Stimulated activated naive B cell treated with anti-CD40 and anti-IgM and Interleukin-4, amounts not matched to agents 10 μg/mL and 1 μg/mL and 100 μg/mL, for 72 hours (primary cell): ENCODE data around the gene HDHD5.

Experiments used
- ATAC-seq, 2 donors: fragments of 150-1000 bp; cut with Tn5 transposase; replicated peaks; 2 replicates each; pipeline ENCODE4 v1.10.0; 2021; ENCODE audit warnings: moderate library complexity in 1 of 2
- DNase-seq: peaks from one replicate; pipeline ENCODE4 v3.0.0; 2021
- H3K27ac Mint-ChIP-seq: one replicate; pipeline ENCODE4 v1.8.0; 2022; ENCODE audit warnings: mild to moderate bottlenecking, mixed read lengths
- H3K27me3 Mint-ChIP-seq, 2 donors: one replicate each; pipeline ENCODE4 v1.8.0; 2022; ENCODE audit warnings: mixed read lengths in 2 of 2
- H3K36me3 Mint-ChIP-seq, 2 donors: one replicate each; pipeline ENCODE4 v1.8.0; 2022; ENCODE audit warnings: mixed read lengths in 2 of 2, mild to moderate bottlenecking in 1 of 2
- H3K4me1 Mint-ChIP-seq, 2 donors: one replicate each; pipeline ENCODE4 v1.8.0; 2022; ENCODE audit warnings: mixed read lengths in 2 of 2, mild to moderate bottlenecking in 1 of 2
- H3K4me3 Mint-ChIP-seq, 2 donors: one replicate each; pipeline ENCODE4 v1.8.0; 2022; ENCODE audit warnings: mild to moderate bottlenecking in 2 of 2, mixed read lengths in 2 of 2, moderate library complexity in 1 of 2
- H3K9me3 Mint-ChIP-seq, 2 donors: one replicate each; pipeline ENCODE4 v1.8.0; 2022; ENCODE audit warnings: mixed read lengths in 2 of 2, mild to moderate bottlenecking in 1 of 2

Gene HDHD5

DNA sequence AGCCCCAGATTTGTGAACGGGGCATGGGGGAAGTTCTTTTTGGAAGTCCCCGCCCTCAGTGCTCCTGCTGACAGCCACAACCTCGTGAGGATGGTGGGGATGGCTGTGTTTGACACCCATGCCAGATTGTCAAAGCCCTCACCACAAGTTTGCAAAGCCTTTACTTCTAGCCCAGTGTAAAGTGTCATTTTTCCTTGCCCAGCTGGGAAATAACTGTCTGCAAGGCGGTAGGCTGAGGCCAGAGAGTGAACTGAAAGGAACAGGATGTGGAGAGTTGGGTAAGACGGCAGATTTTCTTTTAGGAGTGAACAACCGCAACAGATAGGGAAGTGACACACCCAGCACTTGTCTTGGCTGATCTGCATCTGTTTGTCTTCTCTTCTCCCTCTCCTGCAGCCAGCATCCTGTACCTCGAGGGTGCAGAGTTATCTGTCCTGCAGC, 60.7 kb downstream of the HDHD5 start:
- no peak for DNase-seq
- Mint-ChIP-seq H3K4me3 (no peak overlapping the region), H3K27me3 (no peaks in the 10 kb centered on the region), H3K27ac (no peak overlapping the region), H3K9me3 (no peaks in the 10 kb centered on the region), H3K4me1 (peaks cover 19 to 46% of the 10 kb centered on the region in 2 donors), H3K36me3 (peaks cover 43% of the 10 kb centered on the region in 2 donors)
- ATAC-seq, result peak; percentile 74 to 87

DNA sequence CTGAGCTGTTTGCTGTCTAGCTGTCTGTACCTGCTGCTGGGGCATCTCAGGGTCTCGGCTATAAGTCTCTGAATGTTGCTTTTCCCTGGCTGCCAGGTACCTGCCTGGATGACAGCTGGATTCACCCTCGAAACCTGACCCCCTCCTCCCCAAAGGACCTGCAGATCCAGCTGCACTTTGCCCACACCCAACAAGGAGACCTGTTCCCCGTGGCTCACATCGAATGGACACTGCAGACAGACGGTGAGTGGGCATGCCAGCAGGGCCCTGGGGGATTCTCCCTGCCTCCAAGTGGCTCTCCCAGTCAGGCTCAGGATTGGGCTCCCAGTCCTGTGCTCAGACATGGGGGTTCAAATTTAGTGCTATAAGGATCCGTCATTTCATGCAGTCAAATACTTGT, 61.4 kb downstream of the HDHD5 start:
- H3K27me3 Mint-ChIP-seq, result no peaks in the 10 kb centered on the region
- no peak overlapping the region for H3K4me3 Mint-ChIP-seq
- H3K4me1 Mint-ChIP-seq, result peaks cover 19 to 46% of the 10 kb centered on the region in 2 donors
- ATAC-seq (no peak), DNase-seq (no peak)
- H3K36me3 Mint-ChIP-seq, result peaks cover 39 to 40% of the 10 kb centered on the region in 2 donors
- H3K9me3 Mint-ChIP-seq, result no peaks in the 10 kb centered on the region
- peak overlapping the region; percentile 37 for H3K27ac Mint-ChIP-seq

DNA sequence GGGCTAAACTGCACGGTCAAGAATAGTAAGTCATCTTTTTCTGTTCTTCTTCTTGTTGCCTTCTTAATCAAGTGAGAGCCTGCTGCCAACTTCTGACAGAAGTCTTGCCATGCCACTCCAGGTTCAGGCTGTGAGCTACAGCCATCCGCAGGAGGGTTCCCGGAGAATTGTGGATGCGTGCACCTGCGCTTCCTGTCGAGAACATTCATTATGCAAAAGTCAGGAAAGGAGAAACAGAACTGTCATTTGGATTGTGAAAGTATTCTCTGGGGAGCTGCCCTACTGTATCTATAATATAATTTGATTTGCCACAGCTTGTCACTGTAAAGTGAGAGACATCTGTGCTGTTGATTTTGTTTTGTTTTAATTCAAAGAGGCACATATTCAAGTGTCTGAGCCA, 62.0 kb downstream of the HDHD5 start:
- Mint-ChIP-seq H3K27me3 (no peaks in the 10 kb centered on the region), H3K4me1 (peaks cover 16 to 40% of the 10 kb centered on the region in 2 donors), H3K9me3 (no peaks in the 10 kb centered on the region), H3K27ac (no peak overlapping the region), H3K36me3 (peaks cover 35% of the 10 kb centered on the region in 2 donors), H3K4me3 (no peak overlapping the region)
- ATAC-seq, result peak in 1 of 2 donors; percentile 29
- DNase-seq, result no peak

DNA sequence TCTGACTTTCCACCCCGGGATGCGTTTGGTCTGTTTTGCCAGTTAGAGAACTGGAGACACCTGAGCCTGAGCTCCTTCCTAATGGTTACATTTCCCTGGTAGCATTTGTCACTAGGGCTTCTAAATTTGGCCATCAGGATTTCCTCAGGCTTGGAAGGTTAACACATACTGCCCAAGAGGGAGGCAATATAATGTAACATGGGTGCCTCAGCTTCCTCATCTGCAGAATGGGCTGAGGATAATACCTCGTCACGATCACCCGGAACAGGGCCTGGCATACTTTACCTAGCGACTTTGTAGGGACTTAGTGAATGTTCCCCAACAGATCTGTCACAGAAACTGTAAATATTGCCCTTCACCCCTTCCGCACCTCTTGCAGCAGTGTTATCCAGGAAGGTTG, 63.0 kb downstream of the HDHD5 start:
- Mint-ChIP-seq H3K4me3 (no peak overlapping the region), H3K27me3 (no peaks in the 10 kb centered on the region), H3K36me3 (peaks cover 25 to 28% of the 10 kb centered on the region in 2 donors), H3K4me1 (peaks cover 16 to 32% of the 10 kb centered on the region in 2 donors), H3K27ac (no peak overlapping the region), H3K9me3 (no peaks in the 10 kb centered on the region)
- ATAC-seq (no peak), DNase-seq (no peak)

DNA sequence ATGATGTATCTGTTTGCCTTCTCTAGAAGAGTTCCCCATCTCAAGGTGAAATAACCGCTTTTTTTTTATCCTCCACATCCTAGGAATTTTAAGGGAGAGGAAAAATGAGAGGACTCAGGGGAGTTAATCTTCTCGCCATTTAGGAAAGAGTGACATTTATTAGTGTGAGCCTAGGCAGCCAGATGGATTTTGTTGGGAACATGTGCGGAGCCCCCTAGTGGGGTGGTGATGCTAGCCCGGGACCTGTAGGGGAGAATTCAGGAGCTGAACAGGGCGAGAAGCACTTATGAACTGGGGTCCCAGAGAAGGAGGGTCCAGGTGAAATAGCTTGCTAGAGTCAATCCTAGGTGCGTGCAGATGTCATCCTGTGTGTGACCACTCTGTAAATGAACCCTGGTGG, 63.5 kb downstream of the HDHD5 start:
- ATAC-seq (no peak), DNase-seq (no peak)
- Mint-ChIP-seq H3K4me3 (no peak overlapping the region), H3K27ac (no peak overlapping the region), H3K36me3 (peaks cover 20 to 23% of the 10 kb centered on the region in 2 donors), H3K27me3 (no peaks in the 10 kb centered on the region), H3K4me1 (peaks cover 19 to 32% of the 10 kb centered on the region in 2 donors), H3K9me3 (no peaks in the 10 kb centered on the region)

DNA sequence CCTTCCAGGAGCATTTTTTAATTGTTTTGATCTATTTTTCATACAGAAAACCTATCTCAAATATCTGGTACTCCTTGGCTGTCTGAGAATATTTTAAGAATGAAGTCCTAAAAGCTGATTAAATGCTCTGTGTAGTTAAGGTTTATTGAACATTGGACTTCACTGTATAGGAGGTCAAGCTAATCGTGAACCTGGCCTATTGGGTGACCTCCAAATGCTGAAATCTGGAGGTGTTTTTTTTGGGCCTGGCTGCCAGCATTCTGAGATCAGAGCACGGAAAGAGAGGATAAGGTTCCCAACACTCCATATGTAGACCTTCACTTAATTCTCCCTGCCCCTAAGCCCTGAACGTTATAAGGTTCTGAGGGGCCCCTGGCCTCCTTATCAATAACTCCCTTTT, 66.0 kb downstream of the HDHD5 start:
- H3K27me3 Mint-ChIP-seq, result no peaks in the 10 kb centered on the region
- H3K4me1 Mint-ChIP-seq, result peaks cover 13 to 20% of the 10 kb centered on the region in 2 donors
- DNase-seq (no peak), ATAC-seq (no peak)
- no peak overlapping the region for H3K27ac Mint-ChIP-seq
- H3K36me3 Mint-ChIP-seq, result peaks cover 0 to 4% of the 10 kb centered on the region in 2 donors
- no peaks in the 10 kb centered on the region for H3K9me3 Mint-ChIP-seq
- no peak overlapping the region for H3K4me3 Mint-ChIP-seq

DNA sequence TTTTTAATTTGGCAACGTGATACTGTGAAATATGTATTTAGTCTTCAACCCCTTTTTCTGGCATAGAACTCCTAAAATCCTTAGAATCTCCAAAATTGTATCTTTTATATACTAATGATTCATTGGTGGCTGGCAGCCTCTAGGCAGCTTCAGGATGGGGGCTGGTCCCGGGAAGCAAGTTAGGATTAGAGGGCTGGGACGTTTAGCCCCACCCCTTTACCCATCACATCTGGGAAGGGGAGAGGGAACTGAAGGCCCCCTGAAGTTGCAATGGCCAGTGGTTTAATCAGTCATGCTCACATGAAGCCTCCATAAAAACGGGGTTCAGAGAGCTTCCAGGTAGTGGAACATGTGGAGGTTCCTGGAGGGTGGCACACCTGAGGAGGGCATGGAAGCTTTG, 67.2 kb downstream of the HDHD5 start:
- no peaks in the 10 kb centered on the region for H3K9me3 Mint-ChIP-seq
- H3K36me3 Mint-ChIP-seq, result no peaks in the 10 kb centered on the region
- H3K4me3 Mint-ChIP-seq, result no peak overlapping the region
- DNase-seq (no peak), ATAC-seq (no peak)
- H3K4me1 Mint-ChIP-seq, result peaks cover 17 to 21% of the 10 kb centered on the region in 2 donors
- H3K27ac Mint-ChIP-seq, result no peak overlapping the region
- no peaks in the 10 kb centered on the region for H3K27me3 Mint-ChIP-seq

DNA sequence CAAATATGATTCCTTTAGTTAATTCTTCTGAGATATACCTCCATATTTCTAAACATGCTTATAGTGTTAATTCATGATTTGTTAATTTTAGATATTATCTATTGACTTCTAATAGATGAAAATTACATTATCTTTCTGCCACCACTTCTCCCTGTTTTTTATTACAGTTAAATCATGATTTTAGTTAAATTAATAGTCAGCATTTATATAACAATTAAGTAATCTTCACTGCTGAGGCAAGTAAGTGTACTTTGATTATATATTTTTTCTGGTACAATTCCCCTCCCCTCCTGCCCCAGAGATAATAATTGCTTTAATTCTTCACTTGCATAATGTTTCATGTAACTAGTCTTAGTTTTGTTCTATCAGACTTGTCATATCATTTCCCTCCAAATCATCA, 68.5 kb downstream of the HDHD5 start:
- Mint-ChIP-seq H3K27ac (no peak overlapping the region), H3K4me1 (peaks cover 26 to 27% of the 10 kb centered on the region in 2 donors), H3K9me3 (no peaks in the 10 kb centered on the region), H3K27me3 (no peaks in the 10 kb centered on the region), H3K4me3 (no peak overlapping the region), H3K36me3 (no peaks in the 10 kb centered on the region)
- ATAC-seq, result no peak
- DNase-seq, result no peak
